NCI-H2171 treated with DMSO at 0.1 percent for 48 hours (cell line): ENCODE results near the gene C18orf63.
"Not testable (repeated sequence)": the region's sequence is repeated elsewhere in the genome, so short reads cannot be mapped to it uniquely, and the experiment has no call there.

ENCODE experiments used
- DNase-seq: peaks from one replicate; lab custom pipeline; 2025; lab: John Stamatoyannopoulos, UW

The C18orf63 gene

DNA sequence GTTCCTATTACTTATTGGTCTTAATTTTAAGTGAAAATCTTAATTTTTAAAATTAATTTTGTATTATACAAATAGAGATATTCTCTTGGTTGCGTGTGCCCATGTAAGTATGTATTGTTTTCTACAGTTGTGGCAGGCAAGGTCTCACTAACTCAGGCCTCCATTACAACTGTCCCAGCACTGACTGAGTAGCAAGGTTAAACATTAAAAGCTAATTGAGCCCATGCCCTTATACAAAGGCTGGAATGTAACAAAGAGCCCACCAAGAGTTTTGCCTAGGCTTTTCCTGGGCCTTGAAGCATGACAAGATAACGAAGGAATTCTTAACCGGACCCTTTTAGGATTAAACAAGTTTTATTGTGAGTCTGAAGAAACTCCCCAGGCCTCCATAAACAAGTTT is 11.2 kb downstream of the C18orf63 start:
- DNase-seq: not testable (repeated sequence)

DNA sequence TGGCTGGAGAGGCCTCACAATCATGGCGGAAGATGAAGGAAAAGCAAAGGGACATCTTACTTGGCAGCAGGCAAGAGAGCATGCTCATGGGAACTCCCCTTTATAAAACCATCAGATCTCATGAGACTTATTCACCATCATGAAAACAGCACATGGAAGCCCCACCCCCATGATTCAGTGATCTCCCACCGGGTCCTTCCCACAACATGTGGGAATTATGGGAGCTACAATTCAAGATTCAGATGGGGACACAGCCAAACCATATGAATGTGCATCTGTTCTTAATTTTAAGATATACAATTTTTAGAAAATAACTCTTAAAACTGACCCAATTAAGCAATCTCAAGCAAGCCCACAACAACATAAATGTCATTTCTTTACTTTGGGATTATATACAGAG is 12.6 kb downstream of the C18orf63 start:
- no peak for DNase-seq

DNA sequence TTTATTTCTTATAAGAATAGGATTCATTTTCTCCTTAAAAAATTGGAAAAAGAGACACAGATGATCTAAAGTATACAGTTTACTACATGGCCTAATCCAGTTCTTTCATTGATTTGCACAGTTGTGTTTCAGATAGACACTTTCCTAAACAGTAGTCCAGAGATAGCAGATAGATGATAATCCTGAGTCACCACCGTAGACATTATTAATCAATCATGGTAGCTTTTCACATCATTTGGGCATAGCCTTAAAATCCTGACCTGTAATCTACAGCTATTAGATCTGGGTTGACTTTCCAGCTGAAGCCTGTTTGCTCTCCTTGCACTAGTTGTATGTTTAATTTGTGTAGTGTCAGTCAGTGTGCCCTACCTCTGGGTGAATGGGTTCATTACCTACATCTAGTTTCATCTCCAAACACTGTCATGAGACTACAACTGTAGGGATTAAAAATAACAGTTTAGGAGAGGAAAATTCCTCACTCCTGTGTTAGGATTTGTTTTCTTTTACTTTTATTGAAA is 14.1 kb downstream of the C18orf63 start:
- no peak for DNase-seq

DNA sequence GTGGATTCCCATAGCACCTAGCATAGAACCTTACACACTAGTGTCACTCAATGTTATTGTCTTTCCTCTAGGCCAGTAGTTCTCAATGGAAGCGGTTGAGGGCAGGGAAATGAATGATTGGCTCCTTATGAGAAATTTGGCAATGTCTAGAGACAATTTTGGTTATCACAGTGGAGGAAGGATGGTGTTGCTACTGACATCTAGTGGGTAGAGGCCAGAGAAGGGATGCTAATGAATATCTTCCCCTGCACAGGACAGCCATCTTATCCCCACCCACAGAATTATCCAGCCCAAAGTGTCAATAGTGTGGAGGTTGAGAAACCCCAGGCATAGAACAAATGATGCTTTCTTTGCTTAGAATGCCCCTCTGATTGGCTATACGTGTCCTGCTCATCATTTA is 15.8 kb downstream of the C18orf63 start:
- DNase-seq: no peak

DNA sequence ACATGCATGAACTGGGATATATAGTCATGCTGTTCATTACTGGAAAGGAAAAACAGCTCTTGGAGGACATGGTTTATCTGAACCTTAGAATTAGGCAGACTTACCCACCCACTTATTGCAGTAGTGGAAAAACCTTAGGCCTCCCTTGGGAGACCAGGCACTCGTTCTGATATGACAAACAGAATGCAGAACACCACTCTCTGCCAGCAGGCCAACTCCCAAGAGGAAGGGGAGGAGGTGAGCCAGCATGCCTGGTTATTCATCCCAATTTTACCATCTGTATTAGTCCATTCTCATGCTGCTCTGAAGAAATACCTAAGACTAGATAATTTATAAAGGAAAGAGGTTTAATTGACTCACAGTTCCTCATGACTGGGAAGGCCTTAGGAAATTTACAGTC is 17.5 kb downstream of the C18orf63 start:
- DNase-seq: peak; percentile 19

DNA sequence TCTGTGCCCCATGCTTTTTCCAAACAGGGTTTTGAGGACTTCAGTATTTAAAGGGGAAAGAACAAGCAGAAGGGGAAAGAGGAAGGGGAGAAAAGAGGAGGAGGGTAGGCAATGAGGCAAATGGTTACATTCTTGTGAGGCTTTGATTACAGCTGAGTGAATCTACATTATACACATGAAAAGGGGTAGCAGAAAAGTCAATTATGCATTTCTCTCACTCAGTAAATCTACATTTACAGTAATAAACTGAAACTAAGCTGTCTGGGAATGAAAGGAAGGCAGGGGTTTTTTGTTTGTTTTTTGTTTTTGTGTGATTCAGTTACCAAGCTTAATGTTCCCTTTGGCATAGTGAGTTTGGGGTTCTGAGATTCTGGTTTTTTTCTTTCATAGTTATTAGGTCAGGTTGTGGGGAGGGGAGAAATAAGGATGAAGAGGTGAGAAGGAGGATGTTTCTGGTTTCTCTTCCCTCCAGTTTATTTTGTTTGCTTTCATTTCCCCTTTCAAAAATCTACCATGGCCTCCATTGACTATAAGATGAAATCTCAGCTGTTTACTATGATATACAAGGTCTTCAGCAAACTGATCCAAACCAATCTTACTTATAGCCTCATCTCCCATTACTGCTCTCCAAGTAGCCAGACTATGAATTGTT is 18.7 kb downstream of the C18orf63 start:
- no peak for DNase-seq

DNA sequence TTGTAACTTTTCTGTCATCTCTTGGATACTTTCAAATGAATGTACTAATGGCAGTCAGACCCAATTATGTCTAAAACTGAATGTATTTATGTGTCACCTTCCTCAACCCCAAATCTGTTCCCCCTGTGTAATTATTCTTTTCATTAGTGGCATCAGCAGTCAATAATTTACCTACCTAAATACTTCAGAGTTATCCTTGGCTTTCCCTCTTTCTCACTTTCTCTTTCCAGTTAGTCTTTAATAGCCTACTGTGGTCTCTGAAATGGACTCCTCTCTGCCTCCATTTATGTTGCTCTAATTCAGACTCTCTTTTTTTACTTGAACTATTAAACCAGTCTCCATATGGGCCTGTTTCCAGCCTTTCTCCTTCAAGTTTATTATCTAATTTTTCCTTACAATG is 21.0 kb downstream of the C18orf63 start:
- no peak for DNase-seq

DNA sequence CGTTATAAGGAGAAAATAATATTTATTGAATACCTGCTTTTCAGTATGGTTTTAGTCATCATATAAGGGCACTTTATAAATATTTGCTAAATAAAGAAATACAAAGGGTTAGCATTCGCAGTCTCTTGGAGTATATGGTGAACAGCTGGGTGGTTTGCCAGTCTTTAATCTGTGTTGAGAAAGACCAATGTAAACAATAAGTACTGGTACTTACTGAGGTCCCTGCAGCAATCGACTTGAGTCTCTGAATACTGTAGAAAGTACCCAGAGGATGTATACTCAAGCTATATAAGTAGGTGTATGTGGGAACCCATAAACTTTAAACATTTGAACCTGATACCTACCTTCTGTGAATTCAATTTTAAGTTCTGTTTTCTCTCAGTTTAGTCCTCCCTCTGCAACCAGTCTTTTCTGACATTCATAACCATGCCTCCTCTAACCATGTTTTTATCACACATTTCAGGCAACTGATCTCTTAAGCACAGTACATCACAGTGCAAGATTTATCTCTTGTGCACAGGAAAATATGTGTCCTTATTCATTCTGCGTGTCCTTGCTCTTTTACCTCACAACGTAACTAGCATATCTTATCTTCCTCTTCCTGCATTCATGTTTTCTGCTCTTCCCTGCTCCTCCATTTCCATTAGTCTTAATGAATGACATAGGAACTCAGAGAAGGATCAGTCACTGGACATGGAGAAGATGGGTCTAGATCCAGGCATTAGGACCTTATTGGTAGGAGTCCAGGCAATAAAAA is 21.7 kb downstream of the C18orf63 start:
- no peak for DNase-seq

DNA sequence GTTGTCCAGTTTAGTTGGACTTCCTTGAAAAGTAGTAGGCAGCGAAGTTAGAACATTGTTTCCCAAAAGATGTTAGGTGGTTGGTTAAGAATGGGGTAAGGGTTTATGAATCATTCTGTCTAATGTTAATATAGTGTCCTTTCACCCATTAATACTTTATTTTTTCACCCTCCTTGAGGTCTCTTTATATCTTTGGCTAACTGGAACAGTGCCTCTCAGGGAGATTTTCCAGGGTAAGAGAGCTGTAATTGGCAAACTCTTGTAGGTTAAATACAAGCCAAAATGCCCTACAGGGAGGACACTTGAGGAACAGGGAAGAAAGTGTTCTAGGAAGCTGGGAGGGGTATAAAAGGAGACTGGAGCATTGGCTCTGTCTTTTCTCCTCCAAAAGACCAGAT is 22.3 kb downstream of the C18orf63 start:
- DNase-seq: no peak

DNA sequence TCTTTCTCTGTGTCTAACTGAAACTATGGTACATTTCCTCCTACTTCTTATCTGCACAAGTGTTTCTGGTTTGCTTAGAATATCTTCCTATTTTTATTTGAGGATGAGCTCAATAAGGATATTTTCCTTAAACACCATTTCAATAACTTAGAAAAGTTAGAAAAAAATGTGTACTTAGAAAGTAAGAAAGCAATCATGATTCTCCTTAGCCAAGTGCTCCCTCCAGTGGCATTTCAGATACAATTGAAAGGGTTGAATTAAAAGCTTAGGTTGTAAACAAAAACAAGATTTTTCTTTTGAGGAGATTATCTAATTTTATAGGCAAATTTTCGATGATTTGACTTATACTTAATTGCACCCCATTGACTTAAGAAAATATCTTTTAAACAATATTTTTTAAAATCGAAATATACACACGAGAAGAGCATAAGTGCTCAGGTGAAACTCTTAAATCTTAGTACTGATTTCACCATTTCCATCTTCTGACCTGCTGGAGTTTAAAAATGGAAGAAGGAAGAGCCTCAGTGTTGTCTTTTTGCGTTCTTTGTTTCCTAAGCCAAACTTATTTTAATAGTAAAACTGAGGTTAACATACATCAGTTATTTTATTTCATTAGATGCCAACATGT is 26.9 kb downstream of the C18orf63 start:
- DNase-seq: peak; percentile 11

DNA sequence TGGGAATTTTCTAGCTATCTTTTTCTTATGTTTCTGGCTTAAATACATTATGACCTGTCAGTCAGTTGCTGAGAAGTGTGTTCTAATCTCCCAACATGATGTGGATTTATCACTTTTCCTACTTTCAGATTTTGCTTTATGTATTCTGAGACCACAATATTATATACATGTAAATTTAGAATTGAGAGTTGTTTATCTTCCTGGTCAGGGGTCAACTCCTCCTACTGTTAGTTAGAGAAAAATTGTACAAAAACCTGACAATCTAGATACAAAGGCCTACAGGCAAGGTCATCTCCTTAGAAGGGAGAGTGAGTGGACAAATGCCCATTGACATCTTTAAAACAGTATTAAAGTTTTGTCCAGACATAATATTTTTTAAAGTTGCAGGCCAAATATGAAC is 30.6 kb downstream of the C18orf63 start:
- no peak for DNase-seq

DNA sequence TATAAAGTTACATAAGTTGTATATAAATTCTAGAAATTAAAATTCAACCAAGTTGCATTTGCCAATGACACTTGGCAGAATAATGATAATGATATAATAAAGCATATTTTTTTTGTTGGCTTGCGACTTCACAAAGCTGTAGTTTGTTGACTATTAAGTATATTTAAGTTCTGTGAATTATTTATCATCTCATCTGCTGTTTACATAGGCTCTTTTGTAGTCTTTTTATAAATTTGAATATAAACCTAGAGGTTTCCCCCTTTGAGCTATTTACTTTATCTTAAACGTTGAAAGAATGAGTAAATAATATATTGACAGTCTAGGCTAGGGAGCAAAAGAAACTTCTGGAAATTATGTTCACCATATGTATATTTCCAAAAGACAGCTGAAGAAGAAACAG is 32.9 kb downstream of the C18orf63 start:
- no peak for DNase-seq

DNA sequence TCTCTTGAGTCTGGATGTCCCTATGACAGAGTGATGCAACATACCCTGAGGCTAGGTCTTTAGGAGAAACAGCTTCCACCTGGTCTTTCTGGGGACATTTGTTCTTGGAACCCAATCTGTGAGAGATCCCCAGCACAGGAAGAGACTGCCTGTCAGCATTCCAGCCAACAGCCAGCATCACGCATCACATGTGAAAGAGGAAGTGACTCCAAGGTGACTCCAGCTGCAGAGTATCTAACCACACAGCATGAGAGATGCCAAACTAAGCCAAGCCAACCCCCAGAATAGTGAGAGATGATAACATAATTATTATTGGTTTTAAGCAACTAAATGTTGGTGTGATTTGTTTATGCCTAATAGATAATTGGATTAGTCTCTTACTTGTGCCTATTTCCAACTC is 35.7 kb downstream of the C18orf63 start:
- no peak for DNase-seq

DNA sequence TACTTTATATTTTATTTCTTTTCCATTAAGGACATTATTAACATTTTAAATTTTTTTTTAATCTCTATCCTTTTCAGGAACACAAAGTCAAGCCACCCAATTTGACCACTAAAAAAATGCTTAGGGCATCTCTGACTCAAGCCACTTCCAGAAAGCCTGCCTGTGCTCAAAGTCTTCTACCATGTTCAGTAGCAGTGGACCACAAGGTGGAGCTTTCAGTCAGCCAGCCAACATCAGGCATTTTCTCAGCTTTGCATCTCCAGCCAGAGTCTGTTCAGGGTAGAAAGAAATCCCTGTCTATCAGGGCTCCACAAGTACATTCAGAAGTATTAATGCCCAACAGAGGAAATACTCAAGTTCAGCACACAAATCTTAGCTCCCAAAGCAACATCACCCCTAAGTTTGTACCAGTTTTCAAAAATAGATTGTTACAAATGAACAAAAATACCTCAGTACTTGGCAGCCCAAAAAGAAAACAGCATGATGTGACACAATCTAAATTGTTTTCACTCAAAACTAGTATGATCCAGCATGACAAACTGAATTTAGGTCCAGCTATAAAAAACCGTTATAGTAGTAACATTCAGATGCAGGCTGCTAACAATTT is 37.6 kb downstream of the C18orf63 start:
- DNase-seq: peak; percentile 5

DNA sequence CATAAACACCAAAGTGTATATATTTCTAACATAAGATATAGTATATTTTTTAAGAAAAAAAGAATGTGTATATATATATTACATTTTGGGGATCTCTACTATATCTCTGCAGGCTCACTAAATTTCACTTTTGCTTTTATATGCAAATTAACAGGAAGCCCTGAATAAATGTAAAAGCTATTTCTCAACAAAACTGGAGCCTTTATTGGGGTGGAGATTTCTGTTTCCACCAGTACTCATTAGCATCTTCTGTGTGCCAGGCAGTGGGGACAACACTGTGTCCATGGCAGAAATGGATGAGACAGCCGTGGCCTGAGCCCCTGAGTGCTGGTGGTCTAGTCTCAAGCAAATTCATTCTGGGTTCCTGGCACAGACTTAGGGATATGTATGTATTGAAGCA is 41.3 kb downstream of the C18orf63 start:
- DNase-seq: no peak

DNA sequence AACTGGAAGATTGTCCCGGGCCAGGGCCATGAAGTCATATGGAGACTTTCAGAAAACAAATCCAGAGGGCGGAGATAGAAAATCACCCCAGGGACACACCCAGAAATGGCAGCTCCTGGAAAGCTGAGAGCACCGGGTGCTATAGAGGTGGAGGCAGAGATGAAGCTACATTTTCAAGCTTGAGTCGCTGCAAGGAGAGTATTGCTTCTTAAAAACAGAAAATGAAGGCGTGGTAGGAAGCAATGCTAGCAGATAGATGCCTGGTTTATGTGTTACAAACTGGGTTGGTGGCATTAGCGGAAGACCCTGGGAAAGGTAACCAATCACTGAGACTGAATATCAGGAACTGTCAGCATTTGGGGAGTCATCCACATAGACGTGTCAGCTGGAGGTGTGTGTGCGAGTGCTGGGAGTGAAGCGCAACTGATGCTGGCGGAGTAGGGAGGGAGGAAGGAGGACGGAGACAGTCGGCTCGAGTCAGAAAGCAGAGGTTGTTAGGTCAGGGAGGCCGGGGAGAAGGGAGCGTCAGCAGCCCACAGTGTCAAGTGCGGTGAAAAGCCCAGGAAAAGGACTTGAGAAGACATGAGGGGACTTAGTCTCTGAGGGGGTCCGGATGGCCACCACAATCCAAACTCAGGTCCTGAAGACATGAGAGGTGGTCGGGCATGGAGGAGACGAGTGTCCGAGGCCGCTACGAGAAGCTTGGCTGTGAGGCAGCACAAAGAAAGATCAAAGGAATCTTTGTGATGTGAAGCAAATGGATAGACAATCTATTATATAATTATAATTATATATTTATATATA is 45.4 kb downstream of the C18orf63 start:
- DNase-seq: no peak

DNA sequence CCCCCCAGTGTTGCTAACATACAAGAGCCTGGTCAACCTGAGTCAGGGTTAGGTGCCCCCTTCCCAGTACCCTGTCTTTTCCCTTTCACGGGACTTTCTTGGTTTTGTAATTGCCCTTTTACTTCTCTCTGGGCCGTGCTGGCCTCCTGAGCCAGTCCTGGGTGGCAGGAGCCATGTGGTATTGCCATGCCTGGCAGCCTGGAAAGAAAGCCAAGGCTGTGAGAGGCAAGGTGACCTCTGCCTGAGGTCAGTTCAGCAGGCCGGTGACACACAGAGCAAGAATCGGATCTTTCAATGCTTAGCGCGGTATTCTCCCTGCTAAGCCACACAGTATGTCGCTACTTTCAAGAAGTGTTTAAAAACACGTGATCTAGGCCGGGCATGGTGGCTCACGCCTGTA is 52.3 kb downstream of the C18orf63 start:
- no peak for DNase-seq

DNA sequence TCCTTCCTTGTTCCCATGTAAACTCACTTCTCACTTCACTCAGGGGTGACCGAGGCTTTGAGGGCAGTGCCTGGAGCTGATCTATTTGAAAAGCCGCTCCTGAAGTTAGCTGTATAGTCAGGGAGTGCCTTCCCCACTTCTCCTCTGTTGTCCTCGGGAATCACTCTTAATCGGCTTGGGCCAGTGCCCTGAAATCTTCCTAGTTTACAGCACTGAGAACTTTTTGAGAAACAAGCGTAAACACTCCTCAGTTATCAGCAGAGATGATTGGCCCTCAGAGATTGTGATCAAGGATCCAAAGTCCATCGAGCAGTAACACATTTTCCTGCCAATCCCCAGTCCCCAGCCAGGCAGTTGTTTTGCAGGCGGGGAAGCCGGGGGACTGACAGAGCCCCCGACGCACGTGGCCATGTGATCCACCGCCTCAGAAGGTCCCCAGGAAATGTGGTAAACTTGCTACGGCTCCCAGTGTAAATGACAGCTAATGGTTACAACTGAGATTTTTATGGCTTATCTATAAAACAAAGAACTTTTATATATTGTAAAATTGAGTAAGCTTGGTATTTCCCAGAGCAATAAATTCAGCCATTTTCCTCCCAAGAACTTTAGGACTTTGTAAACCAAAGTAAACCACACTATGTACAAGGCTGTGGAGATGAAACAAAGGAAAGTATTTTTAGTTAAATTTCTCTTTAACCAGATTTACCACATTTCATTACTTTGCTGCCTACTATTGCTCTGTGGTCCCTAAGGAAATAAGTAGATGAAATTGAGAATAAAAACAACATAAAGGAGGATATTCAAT is 53.5 kb downstream of the C18orf63 start:
- no peak for DNase-seq

DNA sequence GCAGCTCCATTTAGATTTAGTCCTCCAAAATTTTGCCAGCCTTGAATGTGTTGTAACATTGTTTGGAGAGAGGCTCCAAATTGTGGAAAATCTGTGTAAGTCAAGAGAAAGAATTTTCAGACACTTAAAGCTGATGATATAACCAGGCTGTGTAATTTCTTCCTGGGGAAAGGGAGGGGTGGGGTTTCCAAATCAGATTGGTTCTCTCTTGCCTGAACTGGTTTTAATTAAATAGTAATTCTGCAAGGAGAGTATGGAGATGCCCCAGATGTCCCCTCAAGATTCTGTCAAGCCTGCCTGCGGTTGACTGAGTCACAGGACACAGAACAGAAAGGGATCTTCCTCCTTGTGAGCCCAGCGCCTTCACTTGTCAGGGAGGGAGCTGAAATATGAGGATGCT is 54.5 kb downstream of the C18orf63 start:
- DNase-seq: no peak

DNA sequence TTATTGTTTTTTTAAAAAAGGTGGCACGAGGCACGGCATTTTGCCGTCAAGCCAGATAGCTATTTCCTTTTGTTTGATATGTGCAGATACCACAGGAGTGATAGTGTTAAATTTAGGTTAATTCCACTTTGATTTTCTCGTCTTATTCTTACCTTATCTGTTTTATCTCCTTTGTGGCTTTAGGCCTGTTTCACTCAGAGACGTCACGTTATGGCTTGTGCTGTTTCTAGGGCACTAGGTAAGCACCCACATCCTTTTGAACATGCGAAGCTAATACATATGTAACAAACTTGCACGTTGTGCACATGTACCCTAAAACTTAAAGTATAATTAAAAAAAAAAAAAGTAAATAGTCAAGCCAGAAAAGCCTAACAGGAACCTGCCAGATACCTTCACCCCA is 57.8 kb downstream of the C18orf63 start:
- no peak for DNase-seq

DNA sequence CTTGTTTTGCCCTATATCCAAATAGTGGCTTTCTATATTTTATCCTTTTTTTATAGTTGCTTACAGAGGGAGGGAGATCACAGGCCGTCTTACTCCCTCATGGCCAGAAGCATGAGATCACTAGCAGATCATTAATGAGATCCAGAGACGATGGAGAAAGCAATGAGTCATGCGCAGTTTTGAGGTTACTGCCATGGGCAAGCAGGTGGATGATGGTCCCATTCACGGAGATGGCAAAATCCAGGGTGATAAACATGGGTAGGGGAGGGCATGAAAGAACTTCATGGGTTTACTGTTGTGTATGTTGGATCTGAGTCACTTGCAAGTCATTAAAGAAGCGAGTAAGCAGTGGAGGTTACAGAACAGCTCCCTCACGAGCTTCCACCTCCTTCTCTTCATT is 60.4 kb downstream of the C18orf63 start:
- DNase-seq: no peak
